NT2/D1 (cell line): ENCODE data around the gene CD300C.

ENCODE experiments used
- SUZ12 ChIP-seq: IDR thresholded peaks from 2 replicates; pipeline ENCODE4 v1.6.1; 2011; ENCODE audit not compliant: insufficient read length, insufficient read depth; ENCODE audit errors: extremely low read depth
- YY1 ChIP-seq: IDR thresholded peaks from 2 replicates; pipeline ENCODE4 v1.6.1; 2011; ENCODE audit not compliant: insufficient read length, insufficient read depth

DNA sequence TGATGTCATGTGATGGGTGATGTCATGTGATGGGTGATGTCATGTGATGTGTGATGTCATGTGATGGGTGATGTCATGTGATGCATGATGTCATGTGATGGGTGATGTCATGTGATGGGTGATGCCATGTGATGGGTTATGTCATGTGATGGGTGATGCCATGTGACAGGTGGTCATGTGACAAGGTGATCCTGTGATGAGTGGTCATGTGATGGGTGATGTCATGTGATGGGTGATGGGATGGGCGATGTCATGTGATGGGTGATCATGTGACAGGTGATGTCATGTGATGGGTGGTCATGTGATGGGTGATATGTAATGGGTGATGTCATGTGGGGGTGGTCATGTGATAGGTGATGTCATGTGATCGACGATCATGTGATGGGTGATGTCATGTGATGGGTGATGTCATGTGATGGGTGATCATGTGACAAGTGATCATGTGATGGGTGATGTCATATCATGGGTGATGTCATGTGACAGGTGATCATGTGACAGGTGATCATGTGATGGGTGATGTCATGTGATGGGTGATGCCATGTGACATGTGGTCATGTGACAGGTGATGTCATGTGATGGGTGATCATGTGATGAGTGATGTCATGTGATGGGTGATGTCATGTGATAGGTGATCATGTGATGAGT is 31.8 kb downstream of the CD300C start:
- no peak for TF ChIP-seq SUZ12
- no peak for TF ChIP-seq YY1
